K562 (cell line): ENCODE results near the gene RAPGEF5. TPM values are rescaled to one million over a fixed set of nuclear protein-coding genes. Genes with fewer than 3 reads are reported as not detected.

ENCODE experiments used
- ATAC-seq: fragments of 200-7000 bp; cut with Tn5 transposase; 3 replicates; pipeline ENCODE4 v1.9.1; 2020; ENCODE audit warnings: moderate library complexity
- BruUV-seq: library from RNA; stranded (reverse); fragments of 400-500 nt; replicated peaks from 2 replicates; lab custom pipeline; 2021; lab: Mats Ljungman, UMichigan
- CTCF ChIA-PET: fragments of 300-600 bp; formaldehyde crosslinking; extraction: SDS; loops from one replicate; lab custom pipeline; 2021; ENCODE audit warnings: low intra/inter-chr PET ratio; lab: Yijun Ruan, JAX
- POLR2A ChIA-PET: fragments of 300-600, 350-650 bp; sonication (Branson Sonifier 250); formaldehyde crosslinking; extraction: SDS; loops from one replicate; lab custom pipeline; 2021; ENCODE audit warnings: antibody characterized with exemption, inconsistent platforms; lab: Yijun Ruan, JAX
- DNase-seq, 4 experiments: peaks; one replicate each; pipeline versions ENCODE4 v3.0.0 to v3.0.0-alpha.2; 2011 to 2018; ENCODE audit warnings: low spot score in 3 of 4, mixed read lengths in 3 of 4; ENCODE audit errors: extremely low read depth in 1 of 4
- FAIRE-seq: peaks from 2 replicates; lab custom pipeline; 2011; peaks lifted over from hg19 to GRCh38; lab: Jason Lieb, UNC
- H2AFZ ChIP-seq: 2 replicates; pipeline ENCODE4 v1.6.0; 2011; ENCODE audit warnings: low read depth, low read length, control low read depth, inconsistent platforms
- H3K27ac ChIP-seq: fragments of 200-600 bp; 3 replicates; pipeline ENCODE4 v1.8.0; 2011; ENCODE audit warnings: low read depth, mild to moderate bottlenecking, control low read depth, inconsistent platforms, low read length, moderate library complexity, mixed read lengths; ENCODE audit errors: extremely low read depth
- H3K27me3 ChIP-seq, 2 experiments: fragments of 300-600 bp in 1 of 2; 2 replicates in 1 of 2; 3 replicates in 1 of 2; pipeline versions ENCODE4 v1.6.0 to v1.8.0; 2011; ENCODE audit warnings: inconsistent platforms in 2 of 2, low read length in 2 of 2, mild to moderate bottlenecking in 1 of 2, mixed read lengths in 1 of 2, moderate library complexity in 1 of 2; ENCODE audit not compliant: control insufficient read depth in 2 of 2, insufficient read depth in 2 of 2
- H3K36me3 ChIP-seq: fragments of 300-600 bp; 3 replicates; pipeline ENCODE4 v1.8.0; 2011; ENCODE audit warnings: mild to moderate bottlenecking, low read length, inconsistent platforms; ENCODE audit not compliant: control insufficient read depth, insufficient read depth
- H3K4me1 ChIP-seq, 2 experiments: fragments of 200-600 bp in 1 of 2; replicated peaks in 1 of 2; 2 replicates in 1 of 2; 3 replicates in 1 of 2; pipeline versions ENCODE4 v1.5.1 to v1.8.0; 2011; ENCODE audit warnings: inconsistent platforms in 2 of 2, low read length in 2 of 2, mild to moderate bottlenecking in 1 of 2, mixed read lengths in 1 of 2, moderate library complexity in 1 of 2; ENCODE audit not compliant: control insufficient read depth in 2 of 2, insufficient read depth in 2 of 2
- H3K4me2 ChIP-seq: 2 replicates; pipeline ENCODE4 v1.6.1; 2011; ENCODE audit warnings: low read length, control low read depth, inconsistent platforms, mixed read lengths; ENCODE audit not compliant: insufficient read depth
- H3K4me3 ChIP-seq: fragments of 200-600 bp; sonication (generic), shearing (Covaris generic); 2 replicates; pipeline ENCODE4 v1.5.1; 2016; ENCODE audit warnings: control low read depth, inconsistent platforms
- H3K79me2 ChIP-seq: fragments of 200-600 bp; 3 replicates; pipeline ENCODE4 v1.8.0; 2011; ENCODE audit warnings: low read length, inconsistent platforms; ENCODE audit not compliant: control insufficient read depth, insufficient read depth
- H3K9ac ChIP-seq, 2 experiments: 2 replicates each; pipeline versions ENCODE4 v1.6.0 to v1.6.1; 2011; ENCODE audit warnings: low read depth in 2 of 2, low read length in 2 of 2, control low read depth in 1 of 2, inconsistent platforms in 1 of 2, mild to moderate bottlenecking in 1 of 2, mixed read lengths in 1 of 2; ENCODE audit not compliant: insufficient read depth in 1 of 2
- H3K9me1 ChIP-seq: one replicate; pipeline ENCODE4 v1.6.0; 2011; ENCODE audit warnings: inconsistent platforms, mild to moderate bottlenecking, low read length, moderate library complexity; ENCODE audit not compliant: control insufficient read depth, insufficient read depth
- H3K9me3 ChIP-seq: replicated peaks from 2 replicates; pipeline ENCODE4 v1.5.1; 2011; ENCODE audit warnings: low read depth, low read length, inconsistent platforms; ENCODE audit not compliant: control insufficient read depth, insufficient read depth
- H4K20me1 ChIP-seq: replicated peaks from 2 replicates; pipeline ENCODE4 v1.6.1; 2011; ENCODE audit warnings: low read length, inconsistent platforms, mixed read lengths; ENCODE audit not compliant: control insufficient read depth, insufficient read depth
- FOXM1 ChIP-seq, 2 experiments: fragments of 450-650 bp in 1 of 2; sonication (generic) in 1 of 2; formaldehyde crosslinking in 1 of 2; IDR thresholded peaks; 2 replicates each; pipeline versions ENCODE4 v1.6.1 to v1.9.0; 2017 to 2022; ENCODE audit warnings: low read depth in 2 of 2, mild to moderate bottlenecking in 2 of 2, missing genetic modification reagents in 1 of 2, moderate library complexity in 1 of 2
- MCM2 ChIP-seq: fragments of 450-650 bp; IDR thresholded peaks from 2 replicates; pipeline ENCODE4 v1.6.1; 2017; ENCODE audit warnings: low read depth, mild to moderate bottlenecking
- NFIC ChIP-seq: fragments of 450-650 bp; IDR thresholded peaks from 2 replicates; pipeline ENCODE4 v1.6.1; 2017; ENCODE audit warnings: mild to moderate bottlenecking, inconsistent platforms
- WGBS: fragments of 100-300 bp; shearing (Covaris generic); methylation state at CpG from one replicate; pipeline ENCODE4 v1.1.6; 2016; ENCODE audit warnings: low coverage, mixed read lengths; ENCODE audit not compliant: insufficient coverage; ENCODE audit errors: missing lambda C conversion rate; 5-methylcytosine and 5-hydroxymethylcytosine counted together
- in situ Hi-C: fragments of 300-500 bp; cut with MboI; formaldehyde crosslinking; loops from 4 replicates; pipeline ENCODE4 v1.15.0; 2018; ENCODE audit warnings: inconsistent platforms, mixed read lengths
- intact Hi-C: fragments of 100-400 bp; cut with micrococcal nuclease; formaldehyde crosslinking; loops from 2 replicates; pipeline ENCODE4 v1.14.2; 2022
- polyA plus RNA-seq, 8 experiments: library from polyadenylated mRNA; depleted of rRNA in 4 of 8; stranded (reverse) in 5 of 8; unstranded in 3 of 8; fragments of >200 nt; fragmentation: Nextera tagmentation in 2 of 8; fragmentation: Illumina TruSeq in 1 of 8; extraction: Ambion mirVana in 2 of 8; extraction: Trizol in 1 of 8; gene quantifications; 2 replicates each; pipeline versions ENCODE4 v1.2.1 to v1.2.3, GENCODE V29; 2011 to 2014; ENCODE audit warnings: inconsistent platforms in 1 of 8, missing spikeins in 1 of 8
- total RNA-seq, 7 experiments: library from RNA; depleted of rRNA in 6 of 7; stranded (reverse); fragments of >200 nt in 6 of 7; fragmentation: Illumina TruSeq in 2 of 7; extraction: Trizol in 2 of 7; gene quantifications; 2 replicates each; pipeline versions ENCODE4 v1.2.1 to v1.2.3, GENCODE V29; 2011 to 2021; ENCODE audit warnings: low replicate concordance in 1 of 7
- TF ChIP-seq, protein P1 (sequence below): fragments of 450-650 bp; IDR thresholded peaks from 2 replicates; pipeline ENCODE4 v1.7.1; 2018; ENCODE audit warnings: mild to moderate bottlenecking, low read depth; ENCODE audit not compliant: partially characterized antibody

The RAPGEF5 gene
- total and polyA plus RNA-seq, 9 of the 15 experiments (the other 6 are each of a cell fraction or from before 2014, with no cell fraction given) = 0.39 to 2.0 (median 1.1) TPM

DNA sequence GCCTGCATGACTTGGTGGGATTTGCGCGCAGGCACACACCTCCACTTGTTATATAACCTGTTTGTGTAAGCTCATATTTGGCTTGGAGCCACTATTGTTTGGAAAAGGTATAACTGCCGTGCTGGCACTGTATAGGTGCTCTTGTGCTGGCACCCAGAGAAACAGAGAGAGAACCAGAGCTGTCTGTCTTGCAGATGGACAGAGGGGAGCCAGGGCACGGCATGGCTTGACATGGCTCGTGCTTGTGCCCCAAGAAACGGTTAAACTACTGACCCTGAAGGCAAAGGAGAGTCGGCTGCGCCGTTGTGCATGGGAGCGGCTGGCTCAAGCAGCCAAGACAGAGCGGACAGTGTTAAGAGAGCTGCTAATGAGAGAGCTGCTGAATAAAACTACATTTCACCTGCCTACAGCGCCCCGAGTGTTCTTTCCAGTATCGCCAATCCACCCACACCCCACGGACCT lies 23.2 kb downstream of the RAPGEF5 start:
- FAIRE-seq = no peak

GRCh38 chr7:22332461-22332870 lies 24.5 kb downstream of the RAPGEF5 start:
- Histone ChIP-seq H3K27me3 (no peaks in the 10 kb centered on the region), H4K20me1 (no peaks in the 10 kb centered on the region), H2AFZ (no peak overlapping the region), H3K79me2 (no peaks in the 10 kb centered on the region), H3K27ac (no peak overlapping the region), H3K4me1 (peaks cover 6 to 10% of the 10 kb centered on the region in 2 experiments; a peak in 4 of 5 replicates), H3K36me3 (no peaks in the 10 kb centered on the region), H3K9ac (no peak overlapping the region), H3K9me1 (no peaks in the 10 kb centered on the region), H3K4me2 (no peak overlapping the region), H3K9me3 (no peaks in the 10 kb centered on the region), H3K4me3 (no peak overlapping the region)
- POLR2A ChIA-PET = no interaction called here
- CTCF ChIA-PET = no interaction called here
- ATAC-seq (no peak), FAIRE-seq (no peak), DNase-seq (no peak)
- WGBS = 60% methylated on average over 3 of the region's 3 CpGs
- intact Hi-C loops (no loop called here), in situ Hi-C loops (no loop called here)
- TF ChIP-seq FOXM1 (IDR thresholded peaks at IDR 0.05; ENCODE audit: low read depth) = no peak
- TF ChIP-seq FOXM1 (CRISPR knock-in tag; IDR thresholded peaks at IDR 0.05; ENCODE audit: low read depth) = no peak
- TF ChIP-seq, protein P1, sequence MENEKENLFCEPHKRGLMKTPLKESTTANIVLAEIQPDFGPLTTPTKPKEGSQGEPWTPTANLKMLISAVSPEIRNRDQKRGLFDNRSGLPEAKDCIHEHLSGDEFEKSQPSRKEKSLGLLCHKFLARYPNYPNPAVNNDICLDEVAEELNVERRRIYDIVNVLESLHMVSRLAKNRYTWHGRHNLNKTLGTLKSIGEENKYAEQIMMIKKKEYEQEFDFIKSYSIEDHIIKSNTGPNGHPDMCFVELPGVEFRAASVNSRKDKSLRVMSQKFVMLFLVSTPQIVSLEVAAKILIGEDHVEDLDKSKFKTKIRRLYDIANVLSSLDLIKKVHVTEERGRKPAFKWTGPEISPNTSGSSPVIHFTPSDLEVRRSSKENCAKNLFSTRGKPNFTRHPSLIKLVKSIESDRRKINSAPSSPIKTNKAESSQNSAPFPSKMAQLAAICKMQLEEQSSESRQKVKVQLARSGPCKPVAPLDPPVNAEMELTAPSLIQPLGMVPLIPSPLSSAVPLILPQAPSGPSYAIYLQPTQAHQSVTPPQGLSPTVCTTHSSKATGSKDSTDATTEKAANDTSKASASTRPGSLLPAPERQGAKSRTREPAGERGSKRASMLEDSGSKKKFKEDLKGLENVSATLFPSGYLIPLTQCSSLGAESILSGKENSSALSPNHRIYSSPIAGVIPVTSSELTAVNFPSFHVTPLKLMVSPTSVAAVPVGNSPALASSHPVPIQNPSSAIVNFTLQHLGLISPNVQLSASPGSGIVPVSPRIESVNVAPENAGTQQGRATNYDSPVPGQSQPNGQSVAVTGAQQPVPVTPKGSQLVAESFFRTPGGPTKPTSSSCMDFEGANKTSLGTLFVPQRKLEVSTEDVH = no peak
- no TSS peak for BruUV-seq

More for the DNA sequence above, 23.2 kb downstream of the RAPGEF5 start:
- Histone ChIP-seq H3K4me2 (no peak overlapping the region), H3K9me3 (no peaks in the 10 kb centered on the region), H3K9me1 (no peaks in the 10 kb centered on the region), H4K20me1 (no peaks in the 10 kb centered on the region), H3K36me3 (no peaks in the 10 kb centered on the region), H3K27me3 (no peaks in the 10 kb centered on the region), H3K9ac (no peak overlapping the region), H3K27ac (no peak overlapping the region), H3K4me1 (peaks cover 6 to 10% of the 10 kb centered on the region in 2 experiments; a peak in 4 of 5 replicates), H3K79me2 (no peaks in the 10 kb centered on the region), H2AFZ (peak overlapping the region; percentile 53), H3K4me3 (no peak overlapping the region)
- DNase-seq (no peak), ATAC-seq (no peak; the same call in 1 of the 3 replicates)
- in situ Hi-C loops (no loop called here), intact Hi-C loops (no loop called here)
- BruUV-seq = no TSS peak
- TF ChIP-seq NFIC (0 out of 2 replicates have a peak, but pooled peaks have one; percentile 17), MCM2 (no peak)
- WGBS = 61% methylated on average over 15 of the region's 15 CpGs
- ChIA-PET CTCF (no interaction called here), POLR2A (interaction anchor here (0.9 kb wide), 1 partner anchor 9 kb away, joined by 3 read pairs; no protein-coding TSS in a partner anchor)
